ENCODE measurements around the gene NEK9. TPM values are rescaled to one million over a fixed set of nuclear protein-coding genes. Genes with fewer than 3 reads are reported as not detected.

NEK9 gene
- total and polyA plus RNA-seq, 10 of the 15 experiments (the other 5 are each of a cell fraction or from before 2014, with no cell fraction given), result 6.0 to 78.8 (median 44.7) TPM

DNA sequence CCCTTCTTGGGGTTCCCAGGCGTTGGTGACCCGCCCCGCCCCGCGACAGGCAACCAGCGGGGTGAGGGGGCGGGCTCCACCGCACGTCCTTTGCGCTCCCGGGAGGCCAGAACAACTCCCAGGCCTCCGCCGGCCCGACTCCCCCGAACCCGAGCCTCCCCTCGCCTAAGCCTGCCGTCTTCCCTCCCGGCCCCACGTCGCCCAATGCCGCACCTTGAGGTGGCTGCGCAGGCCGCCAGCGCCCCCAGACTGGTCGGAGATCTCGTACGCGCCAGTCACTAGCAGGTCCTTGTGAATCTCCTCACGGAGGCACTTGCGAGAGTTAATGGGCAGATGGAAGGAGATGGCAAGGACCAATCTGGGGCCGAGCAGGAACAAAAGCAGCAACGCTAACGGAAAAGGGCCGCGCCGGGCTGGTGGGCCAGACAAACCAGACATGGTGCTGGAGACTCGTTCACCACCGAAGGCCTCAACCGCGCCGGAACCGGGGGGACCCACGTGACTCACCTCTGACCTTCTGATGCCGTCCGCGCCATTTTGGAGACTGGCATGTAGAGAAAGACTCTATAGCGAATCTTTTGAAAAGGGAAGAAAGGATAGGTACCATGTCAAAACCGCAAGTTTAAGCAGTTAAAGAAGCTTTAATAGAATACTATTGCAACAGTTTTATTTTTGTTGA lies 49.4 kb upstream of the NEK9 start, which contains the start of gene TMED10 (continued):
- TF ChIP-seq, protein P1, sequence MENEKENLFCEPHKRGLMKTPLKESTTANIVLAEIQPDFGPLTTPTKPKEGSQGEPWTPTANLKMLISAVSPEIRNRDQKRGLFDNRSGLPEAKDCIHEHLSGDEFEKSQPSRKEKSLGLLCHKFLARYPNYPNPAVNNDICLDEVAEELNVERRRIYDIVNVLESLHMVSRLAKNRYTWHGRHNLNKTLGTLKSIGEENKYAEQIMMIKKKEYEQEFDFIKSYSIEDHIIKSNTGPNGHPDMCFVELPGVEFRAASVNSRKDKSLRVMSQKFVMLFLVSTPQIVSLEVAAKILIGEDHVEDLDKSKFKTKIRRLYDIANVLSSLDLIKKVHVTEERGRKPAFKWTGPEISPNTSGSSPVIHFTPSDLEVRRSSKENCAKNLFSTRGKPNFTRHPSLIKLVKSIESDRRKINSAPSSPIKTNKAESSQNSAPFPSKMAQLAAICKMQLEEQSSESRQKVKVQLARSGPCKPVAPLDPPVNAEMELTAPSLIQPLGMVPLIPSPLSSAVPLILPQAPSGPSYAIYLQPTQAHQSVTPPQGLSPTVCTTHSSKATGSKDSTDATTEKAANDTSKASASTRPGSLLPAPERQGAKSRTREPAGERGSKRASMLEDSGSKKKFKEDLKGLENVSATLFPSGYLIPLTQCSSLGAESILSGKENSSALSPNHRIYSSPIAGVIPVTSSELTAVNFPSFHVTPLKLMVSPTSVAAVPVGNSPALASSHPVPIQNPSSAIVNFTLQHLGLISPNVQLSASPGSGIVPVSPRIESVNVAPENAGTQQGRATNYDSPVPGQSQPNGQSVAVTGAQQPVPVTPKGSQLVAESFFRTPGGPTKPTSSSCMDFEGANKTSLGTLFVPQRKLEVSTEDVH (IDR thresholded peaks at IDR 0.05; ENCODE audit: low read depth, partially characterized antibody), result peak; percentile 91
- no peak for TF ChIP-seq BMI1 (IDR thresholded peaks at IDR 0.05; ENCODE audit: borderline replicate concordance)
- TF ChIP-seq SMARCA5 (IDR thresholded peaks at IDR 0.05), result 0 out of 2 replicates have a peak, but pooled peaks have one; percentile 12
- TF ChIP-seq, protein P2, sequence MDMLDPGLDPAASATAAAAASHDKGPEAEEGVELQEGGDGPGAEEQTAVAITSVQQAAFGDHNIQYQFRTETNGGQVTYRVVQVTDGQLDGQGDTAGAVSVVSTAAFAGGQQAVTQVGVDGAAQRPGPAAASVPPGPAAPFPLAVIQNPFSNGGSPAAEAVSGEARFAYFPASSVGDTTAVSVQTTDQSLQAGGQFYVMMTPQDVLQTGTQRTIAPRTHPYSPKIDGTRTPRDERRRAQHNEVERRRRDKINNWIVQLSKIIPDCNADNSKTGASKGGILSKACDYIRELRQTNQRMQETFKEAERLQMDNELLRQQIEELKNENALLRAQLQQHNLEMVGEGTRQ (IDR thresholded peaks at IDR 0.05; ENCODE audit: borderline replicate concordance, low read depth, low read length), result peak; percentile 88
- peak; percentile 80 to 85 for TF ChIP-seq BHLHE40 (IDR thresholded peaks at IDR 0.05; ENCODE audit: borderline replicate concordance in 1 of 2, low read depth in 2 of 2, low read length in 1 of 2)
- TF ChIP-seq ATF7 (IDR thresholded peaks at IDR 0.05; ENCODE audit: low read depth), result 0 out of 2 replicates have a peak, but pooled peaks have one; percentile 51
- no peak for TF ChIP-seq FOXM1 (IDR thresholded peaks at IDR 0.05; ENCODE audit: low read depth, low read length)
- peak; percentile 96 for TF ChIP-seq HDGF (IDR thresholded peaks at IDR 0.05)
- no peak for TF ChIP-seq PAX8 (IDR thresholded peaks at IDR 0.05)
- TF ChIP-seq POU2F2 (IDR thresholded peaks at IDR 0.05; ENCODE audit: borderline replicate concordance, low read depth, low read length), result no peak; the same call in 2 of the 3 replicates
- TF ChIP-seq NBN (IDR thresholded peaks at IDR 0.05), result no peak; the same call in 1 of the 2 replicates
- no peak for TF ChIP-seq KAT2A (conservative IDR thresholded peaks at IDR 0.05; ENCODE audit: control insufficient read depth, low read depth, low read length)
- TF ChIP-seq SMAD1 (IDR thresholded peaks at IDR 0.05; ENCODE audit: low read depth, partially characterized antibody), result no peak
- TF ChIP-seq RBBP5 (conservative IDR thresholded peaks at IDR 0.05), result no peak
- TF ChIP-seq YBX1 (IDR thresholded peaks at IDR 0.05), result no peak
- peak; percentile 100 for TF ChIP-seq MTA2 (IDR thresholded peaks at IDR 0.05; ENCODE audit: low read depth)
- TF ChIP-seq, protein P3, sequence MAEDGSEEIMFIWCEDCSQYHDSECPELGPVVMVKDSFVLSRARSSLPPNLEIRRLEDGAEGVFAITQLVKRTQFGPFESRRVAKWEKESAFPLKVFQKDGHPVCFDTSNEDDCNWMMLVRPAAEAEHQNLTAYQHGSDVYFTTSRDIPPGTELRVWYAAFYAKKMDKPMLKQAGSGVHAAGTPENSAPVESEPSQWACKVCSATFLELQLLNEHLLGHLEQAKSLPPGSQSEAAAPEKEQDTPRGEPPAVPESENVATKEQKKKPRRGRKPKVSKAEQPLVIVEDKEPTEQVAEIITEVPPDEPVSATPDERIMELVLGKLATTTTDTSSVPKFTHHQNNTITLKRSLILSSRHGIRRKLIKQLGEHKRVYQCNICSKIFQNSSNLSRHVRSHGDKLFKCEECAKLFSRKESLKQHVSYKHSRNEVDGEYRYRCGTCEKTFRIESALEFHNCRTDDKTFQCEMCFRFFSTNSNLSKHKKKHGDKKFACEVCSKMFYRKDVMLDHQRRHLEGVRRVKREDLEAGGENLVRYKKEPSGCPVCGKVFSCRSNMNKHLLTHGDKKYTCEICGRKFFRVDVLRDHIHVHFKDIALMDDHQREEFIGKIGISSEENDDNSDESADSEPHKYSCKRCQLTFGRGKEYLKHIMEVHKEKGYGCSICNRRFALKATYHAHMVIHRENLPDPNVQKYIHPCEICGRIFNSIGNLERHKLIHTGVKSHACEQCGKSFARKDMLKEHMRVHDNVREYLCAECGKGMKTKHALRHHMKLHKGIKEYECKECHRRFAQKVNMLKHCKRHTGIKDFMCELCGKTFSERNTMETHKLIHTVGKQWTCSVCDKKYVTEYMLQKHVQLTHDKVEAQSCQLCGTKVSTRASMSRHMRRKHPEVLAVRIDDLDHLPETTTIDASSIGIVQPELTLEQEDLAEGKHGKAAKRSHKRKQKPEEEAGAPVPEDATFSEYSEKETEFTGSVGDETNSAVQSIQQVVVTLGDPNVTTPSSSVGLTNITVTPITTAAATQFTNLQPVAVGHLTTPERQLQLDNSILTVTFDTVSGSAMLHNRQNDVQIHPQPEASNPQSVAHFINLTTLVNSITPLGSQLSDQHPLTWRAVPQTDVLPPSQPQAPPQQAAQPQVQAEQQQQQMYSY (CRISPR knock-in tag; IDR thresholded peaks at IDR 0.05), result no peak
- no peak for TF ChIP-seq ZNF384 (IDR thresholded peaks at IDR 0.05; ENCODE audit: borderline replicate concordance, low read depth, low read length)
- TF ChIP-seq CHD1 (IDR thresholded peaks at IDR 0.05; ENCODE audit: low read depth, low read length), result no peak
- peak; percentile 99 for TF ChIP-seq IKZF1 (conservative IDR thresholded peaks at IDR 0.05)
- no peak for TF ChIP-seq SUZ12 (IDR thresholded peaks at IDR 0.05; ENCODE audit: unreplicated experiment)
- TF ChIP-seq SUPT20H (IDR thresholded peaks at IDR 0.05; ENCODE audit: borderline replicate concordance, control insufficient read depth, low read depth, low read length), result no peak
- TF ChIP-seq MAX (IDR thresholded peaks at IDR 0.05; ENCODE audit: low read depth, low read length), result peak; percentile 46; the same call in 1 of the 2 replicates
- TF ChIP-seq RAD51 (IDR thresholded peaks at IDR 0.05), result peak; percentile 98
- peak; percentile 81 for TF ChIP-seq RUNX3 (IDR thresholded peaks at IDR 0.05; ENCODE audit: low read length)
